HG03442 (cell line): Measurements from ENCODE around the gene PDE11A.
A peak's percentile ranks its signal among the peaks of the same experiment; 100 is the strongest.
"Not testable (repeated sequence)": the region's sequence is repeated elsewhere in the genome, so short reads cannot be mapped to it uniquely, and the experiment has no call there.

Experiments used
- ATAC-seq: cut with Tn5 transposase; IDR thresholded peaks from one replicate; pipeline ENCODE4 v1.9.1; 2021; ENCODE audit warnings: mild to moderate bottlenecking, moderate library complexity; ENCODE audit not compliant: unreplicated experiment

Gene PDE11A

GRCh38 chr2:178072383-178073301, at the start of gene PDE11A:
Gene PDE11A (minus strand): TSS chr2:178072777. CDS start chr2:178072437, 340 bp downstream.
- no peak for ATAC-seq

GRCh38 chr2:178119179-178119922, 46.8 kb upstream of the PDE11A start:
- ATAC-seq: no peak

GRCh38 chr2:178117725-178118124, 45.1 kb upstream of the PDE11A start:
- ATAC-seq: no peak

- no peak for ATAC-seq
Observed at GRCh38 chr2:178115271-178115670, 42.7 kb upstream of the PDE11A start.

- peak; percentile 40 for ATAC-seq
Observed at GRCh38 chr2:178114462-178114861, 41.9 kb upstream of the PDE11A start.

- peak; percentile 89 for ATAC-seq
Observed at GRCh38 chr2:178112202-178113152, 39.9 kb upstream of the PDE11A start, which contains the start of gene RBM45. Gene RBM45 (plus strand): TSS chr2:178112437. CDS start chr2:178112547, 110 bp downstream.

GRCh38 chr2:178111743-178112142, 39.2 kb upstream of the PDE11A start:
- ATAC-seq: no peak

GRCh38 chr2:178110681-178111080, 38.1 kb upstream of the PDE11A start:
- no peak for ATAC-seq

GRCh38 chr2:178109813-178110212, 37.2 kb upstream of the PDE11A start:
- no peak for ATAC-seq

GRCh38 chr2:178108176-178108575, 35.6 kb upstream of the PDE11A start:
- no peak for ATAC-seq

- ATAC-seq: no peak
Observed at GRCh38 chr2:178106053-178106452, 33.5 kb upstream of the PDE11A start.

- ATAC-seq: no peak
Observed at GRCh38 chr2:178105566-178105965, 33.0 kb upstream of the PDE11A start.

GRCh38 chr2:178101321-178102079, 28.9 kb upstream of the PDE11A start:
- ATAC-seq: no peak

- no peak for ATAC-seq
Observed at GRCh38 chr2:178093471-178093870, 20.9 kb upstream of the PDE11A start.

- no peak for ATAC-seq
Observed at GRCh38 chr2:178088774-178089270, 16.2 kb upstream of the PDE11A start.

GRCh38 chr2:178084273-178084672, 11.7 kb upstream of the PDE11A start:
- ATAC-seq: no peak

GRCh38 chr2:178082408-178083045, 9.9 kb upstream of the PDE11A start:
- ATAC-seq: no peak

- ATAC-seq: not testable (repeated sequence)
Observed at GRCh38 chr2:178079279-178079678, 6.7 kb upstream of the PDE11A start.

GRCh38 chr2:178076130-178076529, 3.6 kb upstream of the PDE11A start:
- no peak for ATAC-seq
